ENCODE results near the gene CASK.

CASK gene

DNA sequence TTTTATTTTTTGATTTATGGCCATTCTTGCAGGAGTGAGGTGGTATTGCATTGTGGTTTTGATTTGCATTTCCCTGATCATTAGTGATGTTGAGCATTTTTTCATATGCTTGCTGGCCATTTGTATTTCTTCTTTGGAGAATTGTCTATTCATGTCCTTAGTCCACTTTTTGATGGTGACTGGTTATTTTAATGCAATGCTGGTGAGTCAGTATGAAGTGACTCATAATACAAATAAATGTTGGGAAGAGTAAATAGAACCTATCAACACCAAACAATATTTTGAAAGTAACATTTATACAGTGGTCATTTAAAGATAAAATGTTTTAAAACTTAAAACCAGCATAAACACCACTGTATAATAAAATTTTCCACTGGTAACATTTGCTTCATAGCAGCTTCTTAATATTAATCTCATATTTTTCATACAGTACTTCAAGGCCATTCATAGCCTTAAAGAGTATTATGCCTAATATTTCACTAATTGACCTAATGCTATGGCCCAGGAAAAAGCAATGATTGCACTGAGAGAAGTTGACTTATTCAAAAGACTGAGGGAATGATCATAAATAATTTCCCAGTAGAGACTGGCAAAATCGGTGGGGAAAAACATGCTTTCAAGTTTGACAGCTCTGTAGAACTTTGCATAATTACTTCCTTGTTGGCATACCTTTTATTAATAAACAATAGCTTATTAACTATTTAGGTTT is 33.9 kb downstream of the CASK start:
- DNase-seq (ENCODE audit: insufficient read length, low spot score) (no peak), FAIRE-seq (no peak)
- TF ChIP-seq, protein P1, sequence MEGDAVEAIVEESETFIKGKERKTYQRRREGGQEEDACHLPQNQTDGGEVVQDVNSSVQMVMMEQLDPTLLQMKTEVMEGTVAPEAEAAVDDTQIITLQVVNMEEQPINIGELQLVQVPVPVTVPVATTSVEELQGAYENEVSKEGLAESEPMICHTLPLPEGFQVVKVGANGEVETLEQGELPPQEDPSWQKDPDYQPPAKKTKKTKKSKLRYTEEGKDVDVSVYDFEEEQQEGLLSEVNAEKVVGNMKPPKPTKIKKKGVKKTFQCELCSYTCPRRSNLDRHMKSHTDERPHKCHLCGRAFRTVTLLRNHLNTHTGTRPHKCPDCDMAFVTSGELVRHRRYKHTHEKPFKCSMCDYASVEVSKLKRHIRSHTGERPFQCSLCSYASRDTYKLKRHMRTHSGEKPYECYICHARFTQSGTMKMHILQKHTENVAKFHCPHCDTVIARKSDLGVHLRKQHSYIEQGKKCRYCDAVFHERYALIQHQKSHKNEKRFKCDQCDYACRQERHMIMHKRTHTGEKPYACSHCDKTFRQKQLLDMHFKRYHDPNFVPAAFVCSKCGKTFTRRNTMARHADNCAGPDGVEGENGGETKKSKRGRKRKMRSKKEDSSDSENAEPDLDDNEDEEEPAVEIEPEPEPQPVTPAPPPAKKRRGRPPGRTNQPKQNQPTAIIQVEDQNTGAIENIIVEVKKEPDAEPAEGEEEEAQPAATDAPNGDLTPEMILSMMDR (IDR thresholded peaks at IDR 0.05; ENCODE audit: insufficient read depth, missing control alignments): no peak

DNA sequence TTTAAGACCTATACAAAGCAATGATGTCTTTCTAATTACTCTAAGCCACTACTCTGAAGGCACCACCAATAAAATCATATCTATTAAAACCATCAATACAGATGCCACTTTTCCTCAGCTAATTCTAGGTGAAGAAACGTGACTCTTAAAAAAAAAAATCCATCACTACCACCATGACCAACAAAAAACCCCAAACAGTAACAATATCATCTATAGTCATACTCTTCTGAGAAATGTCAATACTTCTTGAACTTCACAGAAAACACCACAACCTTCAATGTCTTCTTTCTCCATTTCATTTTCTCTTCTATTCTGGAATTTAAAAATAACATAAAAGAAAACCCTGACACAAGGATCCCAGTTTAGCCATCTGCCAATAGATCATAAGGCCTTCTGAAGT is 35.7 kb downstream of the CASK start:
- DNase-seq (ENCODE audit: insufficient read length, low spot score): no peak
- TF ChIP-seq, protein P1 (IDR thresholded peaks at IDR 0.05; ENCODE audit: insufficient read depth, missing control alignments): no peak
- peak; percentile 6 for FAIRE-seq

DNA sequence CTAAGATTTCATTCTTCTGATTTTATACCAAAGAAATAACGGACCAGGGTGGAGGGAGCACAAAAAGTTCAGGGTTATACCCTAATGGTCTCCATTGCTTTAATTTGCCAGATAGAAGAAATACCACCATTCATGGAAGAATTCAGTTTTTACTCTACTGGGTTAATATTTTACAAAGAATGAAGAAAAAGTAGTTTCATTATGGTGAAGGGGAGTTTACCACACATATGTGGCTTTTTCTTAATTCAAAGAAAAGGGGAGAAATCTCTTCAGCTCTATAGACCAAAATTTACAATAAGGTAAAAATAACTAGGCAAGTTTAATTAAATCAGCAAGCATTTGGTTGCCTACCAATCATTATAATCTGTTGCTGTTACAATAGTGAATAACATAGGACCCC is 37.6 kb downstream of the CASK start:
- TF ChIP-seq, protein P1 (IDR thresholded peaks at IDR 0.05; ENCODE audit: insufficient read depth, missing control alignments): no peak
- FAIRE-seq (no peak), DNase-seq (ENCODE audit: insufficient read length, low spot score) (no peak)

DNA sequence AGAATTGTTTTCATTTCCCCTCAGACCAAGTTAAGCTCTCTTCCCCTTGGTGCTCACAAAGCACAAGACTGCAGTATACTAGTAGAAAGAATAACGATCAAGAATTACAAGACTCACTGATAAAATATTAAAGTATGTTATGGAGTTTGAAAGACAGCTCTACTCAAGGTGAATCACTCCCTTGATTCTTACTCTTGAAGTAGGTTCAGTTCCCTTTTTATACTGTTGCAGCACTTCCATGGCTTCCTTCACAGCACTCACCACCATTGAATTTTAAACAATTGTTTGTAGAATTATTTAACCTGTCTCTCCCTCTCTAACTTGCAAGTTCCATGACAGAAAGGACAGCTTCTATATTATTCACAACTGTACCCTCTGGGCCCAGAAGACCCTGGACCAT is 42.2 kb downstream of the CASK start:
- DNase-seq (ENCODE audit: insufficient read length, low spot score) (no peak), FAIRE-seq (no peak)
- TF ChIP-seq, protein P1 (IDR thresholded peaks at IDR 0.05; ENCODE audit: insufficient read depth, missing control alignments): no peak

DNA sequence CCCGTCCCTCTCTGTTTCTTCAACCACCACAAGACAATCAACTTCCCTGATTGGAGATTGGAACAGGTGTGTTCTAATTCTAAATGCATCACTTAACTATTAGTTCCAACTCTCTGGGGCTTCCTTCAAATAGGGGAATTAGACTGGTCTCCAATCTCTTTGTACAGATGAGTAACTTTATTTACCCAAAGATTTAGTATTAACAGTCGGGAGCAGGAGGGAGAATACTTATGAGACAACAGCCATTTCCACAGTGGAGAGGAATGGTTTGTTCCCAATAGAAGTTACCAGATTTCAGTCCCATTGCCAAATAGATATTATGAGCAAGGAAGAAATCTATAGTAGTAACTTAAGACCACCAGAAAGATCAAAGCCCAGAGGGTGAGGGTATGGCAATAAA is 46.2 kb downstream of the CASK start:
- FAIRE-seq: no peak
- TF ChIP-seq, protein P1 (IDR thresholded peaks at IDR 0.05; ENCODE audit: insufficient read depth, missing control alignments): no peak
- DNase-seq (ENCODE audit: insufficient read length, low spot score): no peak

DNA sequence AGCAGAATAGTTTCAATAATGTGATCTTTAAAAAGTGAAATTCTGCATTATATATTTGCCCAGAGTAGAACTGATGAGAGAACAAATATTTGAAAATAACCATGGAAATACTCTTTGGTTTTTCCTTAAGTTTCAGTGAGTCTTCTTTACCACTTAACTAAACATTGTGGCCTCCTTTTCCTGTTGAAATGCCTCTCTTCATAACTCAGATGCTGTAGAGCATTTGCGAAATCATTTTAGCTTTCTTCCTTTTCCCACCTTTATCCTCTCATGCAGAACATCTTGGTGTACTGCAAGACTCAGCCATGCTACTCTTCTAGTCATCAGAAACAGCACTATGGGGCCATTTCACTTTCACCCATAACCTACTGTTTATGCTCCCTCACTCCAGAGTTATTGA is 48.2 kb downstream of the CASK start:
- FAIRE-seq (no peak), DNase-seq (ENCODE audit: insufficient read length, low spot score) (no peak)
- TF ChIP-seq, protein P1 (IDR thresholded peaks at IDR 0.05; ENCODE audit: insufficient read depth, missing control alignments): no peak

DNA sequence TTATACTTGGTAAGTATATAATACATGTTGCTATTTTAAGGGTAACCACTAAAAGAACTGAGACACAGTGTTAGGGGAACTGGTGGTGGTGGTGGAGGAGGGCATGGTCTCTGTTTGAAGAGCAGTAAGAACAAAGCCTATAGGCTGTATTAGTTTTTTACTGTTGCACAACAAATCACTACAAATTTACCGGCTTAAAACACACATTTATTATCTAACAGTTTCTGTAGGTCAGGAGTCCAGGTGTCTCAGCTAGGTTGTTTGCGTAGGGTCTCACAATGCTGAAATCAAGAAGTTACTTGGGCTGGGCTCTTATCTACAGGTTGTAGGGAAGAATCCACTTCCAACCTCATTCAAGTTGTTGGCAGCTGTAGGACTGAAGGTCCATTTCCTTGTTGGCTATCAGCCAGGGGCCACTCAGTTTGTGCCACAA is 52.6 kb downstream of the CASK start:
- FAIRE-seq (no peak), DNase-seq (ENCODE audit: insufficient read length, low spot score) (no peak)
- TF ChIP-seq, protein P1 (IDR thresholded peaks at IDR 0.05; ENCODE audit: insufficient read depth, missing control alignments): no peak
